Osteocyte (in vitro differentiated cells): ENCODE measurements around the gene RRP1. TPM values are rescaled to one million over a fixed set of nuclear protein-coding genes. Genes with fewer than 3 reads are reported as not detected.

ENCODE experiments used
- DNase-seq: peaks from one replicate; pipeline ENCODE4 v3.0.0; 2021; ENCODE audit warnings: mixed read lengths; ENCODE audit not compliant: unreplicated experiment; ENCODE audit errors: extremely low spot score
- H3K27ac Mint-ChIP-seq: one replicate; pipeline ENCODE4 v1.8.0; 2021; ENCODE audit warnings: mild to moderate bottlenecking, mixed read lengths; ENCODE audit not compliant: unreplicated experiment
- H3K27me3 Mint-ChIP-seq: one replicate; pipeline ENCODE4 v1.8.0; 2021; ENCODE audit warnings: mixed read lengths; ENCODE audit not compliant: unreplicated experiment
- H3K36me3 Mint-ChIP-seq: one replicate; pipeline ENCODE4 v1.8.0; 2021; ENCODE audit warnings: mixed read lengths; ENCODE audit not compliant: unreplicated experiment
- H3K4me1 Mint-ChIP-seq: one replicate; pipeline ENCODE4 v1.8.0; 2021; ENCODE audit warnings: mixed read lengths; ENCODE audit not compliant: unreplicated experiment
- H3K4me3 Mint-ChIP-seq: one replicate; pipeline ENCODE4 v1.8.0; 2021; ENCODE audit warnings: mild to moderate bottlenecking, moderate library complexity, mixed read lengths; ENCODE audit not compliant: unreplicated experiment
- H3K9me3 Mint-ChIP-seq: one replicate; pipeline ENCODE4 v1.8.0; 2021; ENCODE audit warnings: mixed read lengths; ENCODE audit not compliant: unreplicated experiment
- CTCF ChIP-seq: fragments of 200-600 bp; sonication (generic); IDR thresholded peaks from 2 replicates; pipeline ENCODE4 v1.5.0; 2021; ENCODE audit warnings: antibody characterized with exemption, mild to moderate bottlenecking, moderate library complexity
- total RNA-seq: library from RNA; stranded (reverse); gene quantifications from 2 replicates; pipeline ENCODE4 v1.2.1, GENCODE V29; 2021

RRP1 gene
- total RNA-seq, 1 donor from 2014 or later, result 22.8 TPM

GRCh38 chr21:43750339-43751033, 38.9 kb upstream of the RRP1 start:
- H3K4me1 Mint-ChIP-seq, result no peaks in the 10 kb centered on the region
- H3K9me3 Mint-ChIP-seq, result no peaks in the 10 kb centered on the region
- TF ChIP-seq CTCF, result no peak
- no peaks in the 10 kb centered on the region for H3K27me3 Mint-ChIP-seq
- DNase-seq, result no peak
- no peak overlapping the region for H3K27ac Mint-ChIP-seq
- no peak overlapping the region for H3K4me3 Mint-ChIP-seq
- H3K36me3 Mint-ChIP-seq, result peaks cover 19% of the 10 kb centered on the region

- Mint-ChIP-seq H3K9me3 (no peaks in the 10 kb centered on the region), H3K27ac (no peak overlapping the region), H3K4me1 (no peaks in the 10 kb centered on the region), H3K27me3 (no peaks in the 10 kb centered on the region), H3K4me3 (no peak overlapping the region), H3K36me3 (peaks cover 23% of the 10 kb centered on the region)
- DNase-seq, result no peak
- no peak for TF ChIP-seq CTCF
Measured at GRCh38 chr21:43751955-43752591, 37.3 kb upstream of the RRP1 start.

GRCh38 chr21:43752758-43753438, 36.5 kb upstream of the RRP1 start:
- Mint-ChIP-seq H3K27me3 (no peaks in the 10 kb centered on the region), H3K4me1 (peaks cover 5% of the 10 kb centered on the region), H3K9me3 (no peaks in the 10 kb centered on the region), H3K4me3 (no peak overlapping the region), H3K27ac (no peak overlapping the region), H3K36me3 (peaks cover 23% of the 10 kb centered on the region)
- no peak for DNase-seq
- no peak for TF ChIP-seq CTCF

GRCh38 chr21:43753439-43753799, 36.0 kb upstream of the RRP1 start:
- H3K27me3 Mint-ChIP-seq, result no peaks in the 10 kb centered on the region
- H3K27ac Mint-ChIP-seq, result no peak overlapping the region
- peaks cover 23% of the 10 kb centered on the region for H3K36me3 Mint-ChIP-seq
- H3K9me3 Mint-ChIP-seq, result no peaks in the 10 kb centered on the region
- peaks cover 10% of the 10 kb centered on the region for H3K4me1 Mint-ChIP-seq
- no peak for DNase-seq
- no peak overlapping the region for H3K4me3 Mint-ChIP-seq
- TF ChIP-seq CTCF, result no peak
